Neural cell (in vitro differentiated cells): ENCODE data around the gene EFNA4.

Experiments used
- CTCF ChIP-seq: fragments of 450-650 bp; IDR thresholded peaks from 2 replicates; pipeline ENCODE4 v1.5.1; 2014; ENCODE audit warnings: antibody characterized with exemption, mild to moderate bottlenecking, moderate library complexity; ENCODE audit not compliant: poor library complexity, severe bottlenecking
- POLR2AphosphoS5 ChIP-seq: IDR thresholded peaks from 2 replicates; pipeline ENCODE4 v1.6.1; 2012
- TAF1 ChIP-seq: IDR thresholded peaks from 2 replicates; pipeline ENCODE4 v1.6.1; 2012; ENCODE audit warnings: low read depth

GRCh38 chr1:155099331-155099730 is 35.8 kb downstream of the EFNA4 start:
- TF ChIP-seq CTCF (no peak), POLR2AphosphoS5 (no peak), TAF1 (no peak)
